Transverse colon (tissue), 4 donors: Measurements from ENCODE around the gene LRRC17. TPM values are rescaled to one million over a fixed set of nuclear protein-coding genes. Genes with fewer than 3 reads are reported as not detected.

Experiments
- DNase-seq: peaks from one replicate; pipeline ENCODE4 v3.0.0-alpha.2; 2019
- H3K27ac ChIP-seq, 4 donors: fragments of 200-600 bp; sonication (generic); 2 replicates each; pipeline ENCODE4 v1.5.1; 2016 to 2018; ENCODE audit warnings: inconsistent platforms in 4 of 4
- H3K27me3 ChIP-seq: fragments of 200-600 bp; sonication (generic); 2 replicates; pipeline ENCODE4 v1.5.1; 2017; ENCODE audit warnings: inconsistent platforms
- H3K36me3 ChIP-seq, 4 donors: fragments of 200-600 bp; sonication (generic); 2 replicates each; pipeline ENCODE4 v1.5.1; 2017 to 2019; ENCODE audit warnings: inconsistent platforms in 4 of 4
- H3K4me1 ChIP-seq, 4 donors: fragments of 200-600 bp; sonication (generic); 2 replicates each; pipeline ENCODE4 v1.5.1; 2017 to 2020; ENCODE audit warnings: inconsistent platforms in 4 of 4
- H3K4me3 ChIP-seq, 4 donors: fragments of 200-600 bp; sonication (generic); 1 replicate in 1 of 4; 2 replicates in 3 of 4; pipeline versions ENCODE4 v1.5.1 to v1.6.1; 2017 to 2019; ENCODE audit warnings: inconsistent platforms in 4 of 4
- H3K9me3 ChIP-seq, 2 donors: fragments of 200-600 bp; sonication (generic); 2 replicates each; pipeline ENCODE4 v1.5.1; 2017 to 2019; ENCODE audit warnings: inconsistent platforms in 2 of 2
- CTCF ChIP-seq, 5 experiments: fragments of 200-600 bp in 3 of 5; fragments of 450-650 bp in 2 of 5; sonication (generic) in 3 of 5; IDR thresholded peaks; 1 replicate in 2 of 5; 2 replicates in 3 of 5; pipeline ENCODE4 v1.5.1; 2016 to 2017; ENCODE audit warnings: antibody characterized with exemption in 5 of 5, inconsistent platforms in 3 of 5, mild to moderate bottlenecking in 2 of 5, moderate library complexity in 1 of 5
- EP300 ChIP-seq: sonication (generic); formaldehyde crosslinking; IDR thresholded peaks from one replicate; pipeline ENCODE4 v1.6.1; 2017; ENCODE audit warnings: antibody characterized with exemption, low read depth
- POLR2A ChIP-seq: fragments of 450-650 bp; IDR thresholded peaks from one replicate; pipeline ENCODE4 v1.6.1; 2016; ENCODE audit warnings: antibody characterized with exemption, mild to moderate bottlenecking, moderate library complexity
- POLR2AphosphoS5 ChIP-seq, 3 donors: sonication (generic); formaldehyde crosslinking; IDR thresholded peaks; one replicate each; pipeline ENCODE4 v1.6.1; 2016; ENCODE audit warnings: antibody characterized with exemption in 3 of 3
- WGBS, 2 donors: methylation state at CpG; one replicate each; pipeline ENCODE4 v1.1.5; 2018; ENCODE audit warnings: low coverage in 1 of 2; 5-methylcytosine and 5-hydroxymethylcytosine counted together
- in situ Hi-C, 4 donors: fragments of 200-750 bp; cut with MboI; loops; one replicate each; pipeline versions ENCODE4 v1.15.0 to v1.15.1; 2017; ENCODE audit warnings: low sequenced_read_pairs in 3 of 4, low pct_ligation_motif_present in 1 of 4, low pct_unique_long_range_greater_than_20kb in 1 of 4
- intact Hi-C: fragments of 100-400 bp; cut with DNase I; formaldehyde crosslinking; loops from one replicate; pipeline ENCODE4 v1.15.1; 2023; ENCODE audit warnings: low total_unique reads
- total RNA-seq, 4 donors: library from RNA; depleted of rRNA; stranded (reverse); fragments of >200 nt; gene quantifications; one replicate each; pipeline ENCODE4 v1.1.0, GENCODE V29; 2016

The LRRC17 gene
- total RNA-seq, 4 donors from 2014 or later, result 1.4 to 5.8 (median 2.2) TPM; not detected in 1

DNA sequence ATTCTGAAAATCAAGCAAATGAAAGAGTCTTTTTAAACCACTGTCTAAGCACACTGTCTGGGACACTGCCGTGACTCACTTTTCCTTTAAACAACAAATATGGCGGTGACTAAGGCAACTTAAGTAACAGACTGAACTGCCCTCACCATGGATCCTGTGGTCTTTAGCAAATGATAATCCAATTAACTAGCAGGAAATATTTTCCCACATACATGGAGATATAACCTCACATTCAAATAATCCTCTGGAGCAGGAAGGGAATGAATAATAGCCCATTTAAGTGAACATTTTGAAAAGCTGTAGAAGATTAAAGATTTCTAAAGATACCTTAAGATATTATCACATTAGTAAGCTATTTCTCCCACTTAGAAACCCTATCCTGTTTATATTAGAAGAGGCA is 40.3 kb upstream of the LRRC17 start:
- no peaks in the 10 kb centered on the region for H3K36me3 ChIP-seq
- TF ChIP-seq POLR2A, result no peak
- TF ChIP-seq POLR2AphosphoS5 (IDR thresholded peaks at IDR 0.05), result no peak
- no peak for TF ChIP-seq EP300
- no peak for TF ChIP-seq CTCF (IDR thresholded peaks at IDR 0.05)
- in situ Hi-C loops, result no loop called here
- 83 to 87% methylated on average over 2 of the region's 2 CpGs for WGBS, 2 donors
- DNase-seq, result no peak
- intact Hi-C loops, result no loop called here
- H3K27me3 ChIP-seq, result no peaks in the 10 kb centered on the region
- no peaks in the 10 kb centered on the region for H3K9me3 ChIP-seq
- no peaks in the 10 kb centered on the region for H3K4me1 ChIP-seq
- H3K4me3 ChIP-seq, result no peak overlapping the region
- no peak overlapping the region for H3K27ac ChIP-seq

GRCh38 chr7:102873470-102874165 is 39.2 kb upstream of the LRRC17 start:
- TF ChIP-seq POLR2A, result no peak
- no peak for TF ChIP-seq POLR2AphosphoS5 (IDR thresholded peaks at IDR 0.05)
- TF ChIP-seq CTCF (IDR thresholded peaks at IDR 0.05), result no peak
- TF ChIP-seq EP300, result no peak
- H3K4me1 ChIP-seq, result no peaks in the 10 kb centered on the region
- H3K36me3 ChIP-seq, result no peaks in the 10 kb centered on the region
- WGBS, 2 donors, result 93 to 95% methylated on average over 4 of the region's 4 CpGs
- H3K4me3 ChIP-seq, result no peak overlapping the region
- intact Hi-C loops, result no loop called here
- H3K27me3 ChIP-seq, result no peaks in the 10 kb centered on the region
- no peaks in the 10 kb centered on the region for H3K9me3 ChIP-seq
- in situ Hi-C loops, result no loop called here
- no peak overlapping the region for H3K27ac ChIP-seq
- no peak for DNase-seq

- TF ChIP-seq CTCF (IDR thresholded peaks at IDR 0.05), result no peak
- no peak for TF ChIP-seq POLR2A
- TF ChIP-seq POLR2AphosphoS5 (IDR thresholded peaks at IDR 0.05), result no peak
- TF ChIP-seq EP300, result no peak
- intact Hi-C loops (no loop called here), in situ Hi-C loops (no loop called here)
- no peak for DNase-seq
- Histone ChIP-seq H3K9me3 (no peaks in the 10 kb centered on the region), H3K4me3 (no peak overlapping the region), H3K27me3 (no peaks in the 10 kb centered on the region), H3K36me3 (no peaks in the 10 kb centered on the region), H3K4me1 (no peaks in the 10 kb centered on the region), H3K27ac (no peak overlapping the region)
- 74 to 81% methylated on average over 4 to 5 of the region's 5 CpGs for WGBS, 2 donors
Observed at GRCh38 chr7:102874166-102874829, 38.5 kb upstream of the LRRC17 start.

DNA sequence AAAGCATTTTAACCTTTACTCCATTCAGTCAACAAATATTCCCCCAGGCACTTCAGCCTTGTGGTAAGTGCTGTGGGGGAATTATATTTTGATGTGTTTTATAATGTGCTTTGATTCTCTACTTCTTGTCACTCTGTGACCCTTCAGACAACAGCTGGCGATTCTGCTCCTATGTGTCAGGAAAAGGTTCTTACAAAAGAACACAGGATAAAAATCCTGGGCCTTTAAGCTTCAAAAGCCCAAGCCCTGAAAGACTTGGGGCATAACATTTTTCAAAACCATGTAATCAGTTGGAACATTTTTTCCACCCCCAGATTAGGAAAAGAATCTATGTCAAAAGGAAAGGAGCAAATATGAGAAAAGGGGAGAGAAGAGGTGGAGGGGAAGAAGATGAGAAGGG is 37.8 kb upstream of the LRRC17 start:
- Histone ChIP-seq H3K4me1 (no peaks in the 10 kb centered on the region), H3K4me3 (no peak overlapping the region), H3K27ac (no peak overlapping the region), H3K27me3 (no peaks in the 10 kb centered on the region), H3K9me3 (no peaks in the 10 kb centered on the region), H3K36me3 (no peaks in the 10 kb centered on the region)
- no peak for DNase-seq
- in situ Hi-C loops, result no loop called here
- 91 to 100% methylated on average over 1 of the region's 1 CpG for WGBS, 2 donors
- no peak for TF ChIP-seq POLR2A
- no peak for TF ChIP-seq EP300
- TF ChIP-seq POLR2AphosphoS5 (IDR thresholded peaks at IDR 0.05), result no peak
- TF ChIP-seq CTCF (IDR thresholded peaks at IDR 0.05), result no peak
- intact Hi-C loops, result no loop called here
